A673 (cell line): Measurements from ENCODE around the gene GSG1L.

Experiments
- CTCF ChIP-seq: fragments of 300-800, 200-600 bp; sonication (generic); conservative IDR thresholded peaks from 2 replicates; pipeline ENCODE4 v1.5.1; 2017; ENCODE audit warnings: low read depth, mild to moderate bottlenecking, antibody characterized with exemption, low read length, moderate library complexity, mixed read lengths
- EZH2 ChIP-seq: fragments of 200-600 bp; sonication (generic); IDR thresholded peaks from 2 replicates; pipeline ENCODE4 v1.6.1; 2017; ENCODE audit warnings: borderline replicate concordance, low read depth, mild to moderate bottlenecking, mixed read lengths, antibody characterized with exemption, low read length; ENCODE audit not compliant: poor library complexity, severe bottlenecking

- no peak for TF ChIP-seq CTCF
- no peak for TF ChIP-seq EZH2
Measured at GRCh38 chr16:27965801-27966200, 97.7 kb downstream of the GSG1L start.
